Endodermal cell (in vitro differentiated cells): ENCODE data around the gene TRAK1. TPM values are rescaled to one million over a fixed set of nuclear protein-coding genes. Genes with fewer than 3 reads are reported as not detected.

ENCODE experiments used
- DNase-seq: peaks from one replicate; pipeline ENCODE4 v3.0.0-alpha.2; 2017
- H3K27ac ChIP-seq: 2 replicates; pipeline ENCODE4 v1.5.1; 2013; ENCODE audit warnings: mild to moderate bottlenecking, low read depth, low read length, moderate library complexity
- H3K27me3 ChIP-seq: 2 replicates; pipeline ENCODE4 v1.6.1; 2013; ENCODE audit warnings: mild to moderate bottlenecking, low read length, moderate library complexity; ENCODE audit not compliant: insufficient read depth, control insufficient read depth, poor library complexity, severe bottlenecking
- H3K36me3 ChIP-seq: 2 replicates; pipeline ENCODE4 v1.7.0; 2013; ENCODE audit warnings: mild to moderate bottlenecking, low read length, moderate library complexity; ENCODE audit not compliant: control insufficient read depth, insufficient read depth
- H3K4me1 ChIP-seq: one replicate; pipeline ENCODE4 v1.7.0; 2013; ENCODE audit warnings: low read length; ENCODE audit not compliant: control insufficient read depth, insufficient read depth
- H3K4me3 ChIP-seq: 2 replicates; pipeline ENCODE4 v1.5.1; 2013; ENCODE audit warnings: mild to moderate bottlenecking, low read length, moderate library complexity
- H3K9ac ChIP-seq: 2 replicates; pipeline ENCODE4 v1.6.1; 2013; ENCODE audit warnings: mild to moderate bottlenecking, low read length, moderate library complexity; ENCODE audit not compliant: poor library complexity, severe bottlenecking; ENCODE audit errors: extremely low read depth
- H3K9me3 ChIP-seq: 2 replicates; pipeline ENCODE4 v1.6.1; 2013; ENCODE audit warnings: mild to moderate bottlenecking, low read length, moderate library complexity; ENCODE audit not compliant: control insufficient read depth
- H3K27ac Mint-ChIP-seq: 2 replicates; pipeline ENCODE4 v1.8.0; 2020; ENCODE audit warnings: mixed read lengths
- H3K27me3 Mint-ChIP-seq: 2 replicates; pipeline ENCODE4 v1.8.0; 2021; ENCODE audit warnings: mild to moderate bottlenecking, mixed read lengths; ENCODE audit not compliant: insufficient read depth
- H3K36me3 Mint-ChIP-seq: 2 replicates; pipeline ENCODE4 v1.8.0; 2020; ENCODE audit warnings: low read depth, mixed read lengths
- H3K4me1 Mint-ChIP-seq: 2 replicates; pipeline ENCODE4 v1.8.0; 2020; ENCODE audit warnings: mixed read lengths
- H3K4me3 Mint-ChIP-seq: 2 replicates; pipeline ENCODE4 v1.8.0; 2020; ENCODE audit warnings: mild to moderate bottlenecking, moderate library complexity, mixed read lengths
- H3K9me3 Mint-ChIP-seq: 2 replicates; pipeline ENCODE4 v1.8.0; 2020; ENCODE audit warnings: mild to moderate bottlenecking, mixed read lengths
- WGBS, 2 experiments: methylation state at CpG; one replicate each; pipeline versions ENCODE4 v1.1.5 to v1.1.7; 2013; ENCODE audit warnings: missing lambda C conversion rate in 2 of 2, mixed read lengths in 1 of 2; ENCODE audit not compliant: insufficient coverage in 1 of 2, insufficient read length in 1 of 2; 5-methylcytosine and 5-hydroxymethylcytosine counted together
- total RNA-seq, 2 donors: library from RNA; stranded (reverse); fragmentation: NEBNext Ultra II Directional in 1 of 2; extraction: Animal tissue kit (Norgen Biotek cat#: 25700) in 1 of 2; gene quantifications; 2 replicates in 1 of 2; 3 replicates in 1 of 2; pipeline ENCODE4 v1.2.1, GENCODE V29; 2021
- TF ChIP-seq, protein P1 (sequence below): fragments of 200-600 bp; sonication (generic); conservative IDR thresholded peaks from 2 replicates; pipeline ENCODE4 v1.5.0; 2021; ENCODE audit warnings: antibody characterized with exemption, mild to moderate bottlenecking

TRAK1 gene
- total RNA-seq, 2 donors from 2014 or later, result 29.8 to 31.0 TPM

DNA sequence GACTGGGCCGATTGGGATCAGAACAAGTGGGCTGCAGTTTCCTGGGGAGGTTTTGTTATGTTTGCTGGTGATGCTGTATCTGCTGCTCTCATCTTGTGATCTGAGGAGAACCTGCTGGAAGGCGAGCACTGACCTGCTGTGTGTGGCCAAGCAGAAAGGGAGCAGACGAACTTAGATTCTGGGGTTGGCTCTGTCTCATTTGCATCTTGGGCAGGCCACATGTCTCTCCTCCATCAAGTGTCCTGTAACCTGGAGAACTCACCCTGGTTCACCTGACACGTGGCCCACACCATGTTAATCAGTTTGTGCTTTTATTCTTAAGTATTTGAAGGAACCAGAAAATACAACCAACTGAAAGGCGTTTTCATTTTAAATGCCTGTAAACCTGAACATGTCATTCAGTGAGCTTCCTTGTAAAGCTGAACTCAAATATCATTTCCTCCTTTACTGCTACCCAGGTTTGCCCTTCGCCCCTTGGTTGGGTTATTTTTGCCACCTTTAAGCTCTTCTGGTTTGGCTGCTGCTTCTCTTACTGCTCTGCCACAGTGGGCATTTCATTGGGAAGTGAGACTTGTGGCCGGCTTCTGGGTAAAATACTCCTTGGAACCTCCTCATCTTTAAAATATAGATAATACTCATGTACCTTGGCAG lies 33.5 kb upstream of the TRAK1 start:
- no peak for DNase-seq
- no peaks in the 10 kb centered on the region for H3K27me3 ChIP-seq
- H3K36me3 ChIP-seq, result no peaks in the 10 kb centered on the region
- no peaks in the 10 kb centered on the region for H3K27me3 Mint-ChIP-seq
- peak overlapping the region; percentile 4 for H3K27ac ChIP-seq
- H3K4me3 Mint-ChIP-seq, result no peak overlapping the region
- peaks cover 3% of the 10 kb centered on the region for H3K4me1 ChIP-seq
- H3K4me1 Mint-ChIP-seq, result peaks cover 22% of the 10 kb centered on the region
- no peaks in the 10 kb centered on the region for H3K36me3 Mint-ChIP-seq
- H3K9me3 ChIP-seq, result no peaks in the 10 kb centered on the region
- H3K27ac Mint-ChIP-seq, result no peak overlapping the region
- no peaks in the 10 kb centered on the region for H3K9me3 Mint-ChIP-seq
- TF ChIP-seq, protein P1, sequence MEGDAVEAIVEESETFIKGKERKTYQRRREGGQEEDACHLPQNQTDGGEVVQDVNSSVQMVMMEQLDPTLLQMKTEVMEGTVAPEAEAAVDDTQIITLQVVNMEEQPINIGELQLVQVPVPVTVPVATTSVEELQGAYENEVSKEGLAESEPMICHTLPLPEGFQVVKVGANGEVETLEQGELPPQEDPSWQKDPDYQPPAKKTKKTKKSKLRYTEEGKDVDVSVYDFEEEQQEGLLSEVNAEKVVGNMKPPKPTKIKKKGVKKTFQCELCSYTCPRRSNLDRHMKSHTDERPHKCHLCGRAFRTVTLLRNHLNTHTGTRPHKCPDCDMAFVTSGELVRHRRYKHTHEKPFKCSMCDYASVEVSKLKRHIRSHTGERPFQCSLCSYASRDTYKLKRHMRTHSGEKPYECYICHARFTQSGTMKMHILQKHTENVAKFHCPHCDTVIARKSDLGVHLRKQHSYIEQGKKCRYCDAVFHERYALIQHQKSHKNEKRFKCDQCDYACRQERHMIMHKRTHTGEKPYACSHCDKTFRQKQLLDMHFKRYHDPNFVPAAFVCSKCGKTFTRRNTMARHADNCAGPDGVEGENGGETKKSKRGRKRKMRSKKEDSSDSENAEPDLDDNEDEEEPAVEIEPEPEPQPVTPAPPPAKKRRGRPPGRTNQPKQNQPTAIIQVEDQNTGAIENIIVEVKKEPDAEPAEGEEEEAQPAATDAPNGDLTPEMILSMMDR, result no peak
- 81 to 83% methylated on average over 4 to 6 of the region's 7 CpGs for WGBS, 2 experiments
- no peak overlapping the region for H3K4me3 ChIP-seq
- H3K9ac ChIP-seq, result no peak overlapping the region

DNA sequence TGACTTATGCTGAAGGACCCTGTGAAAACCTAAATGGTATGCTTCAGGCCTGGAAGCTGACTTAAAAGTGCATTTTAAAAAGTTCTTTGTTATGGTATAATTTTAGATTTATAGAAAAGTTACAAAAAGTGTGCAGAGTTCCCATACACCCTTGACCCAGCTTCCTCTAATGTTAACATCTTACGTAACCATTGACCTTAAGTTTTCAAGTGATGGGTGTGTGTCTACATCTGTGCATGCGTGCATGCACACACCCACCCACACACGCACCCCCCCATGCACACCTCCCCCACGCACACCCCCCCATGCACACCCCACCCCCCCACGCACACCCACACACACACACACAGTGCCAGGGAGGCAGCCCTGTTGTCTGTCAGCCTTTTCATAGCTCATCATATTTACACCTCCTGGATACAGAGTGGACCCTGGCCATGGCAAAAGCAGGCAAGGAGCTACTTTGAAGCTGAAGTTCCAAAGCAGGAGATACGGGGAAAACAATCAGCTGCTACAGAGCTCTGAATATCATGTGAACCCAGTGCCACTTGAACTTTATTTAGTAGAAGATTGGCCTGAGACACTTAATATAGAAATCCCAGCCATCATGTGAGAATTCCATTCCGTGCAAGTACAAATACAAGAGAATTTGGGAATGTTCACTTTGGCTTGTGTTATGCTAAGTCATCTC lies 30.0 kb upstream of the TRAK1 start:
- Mint-ChIP-seq H3K4me1 (peaks cover 10% of the 10 kb centered on the region), H3K27ac (peak overlapping the region; percentile 60)

GRCh38 chr3:42061713-42062380 lies 29.3 kb upstream of the TRAK1 start:
- H3K27me3 Mint-ChIP-seq, result no peaks in the 10 kb centered on the region
- H3K27me3 ChIP-seq, result no peaks in the 10 kb centered on the region
- peaks cover 7% of the 10 kb centered on the region for H3K4me1 ChIP-seq
- H3K36me3 Mint-ChIP-seq, result no peaks in the 10 kb centered on the region
- H3K27ac Mint-ChIP-seq, result peak overlapping the region; percentile 60
- H3K4me3 ChIP-seq, result no peak overlapping the region
- H3K36me3 ChIP-seq, result no peaks in the 10 kb centered on the region
- H3K9me3 Mint-ChIP-seq, result no peaks in the 10 kb centered on the region
- no peak overlapping the region for H3K9ac ChIP-seq
- 71 to 82% methylated on average over 2 to 6 of the region's 6 CpGs for WGBS, 2 experiments
- DNase-seq, result peak; percentile 77
- no peak overlapping the region for H3K4me3 Mint-ChIP-seq
- peaks cover 17% of the 10 kb centered on the region for H3K4me1 Mint-ChIP-seq
- TF ChIP-seq, protein P1, result no peak
- H3K9me3 ChIP-seq, result no peaks in the 10 kb centered on the region
- peak overlapping the region; percentile 74 for H3K27ac ChIP-seq

More for the DNA sequence above, 30.0 kb upstream of the TRAK1 start:
- Mint-ChIP-seq H3K9me3 (no peaks in the 10 kb centered on the region), H3K4me3 (no peak overlapping the region), H3K36me3 (no peaks in the 10 kb centered on the region), H3K27me3 (no peaks in the 10 kb centered on the region)
- Histone ChIP-seq H3K27me3 (no peaks in the 10 kb centered on the region), H3K27ac (peak overlapping the region; percentile 38), H3K4me3 (no peak overlapping the region), H3K9ac (no peak overlapping the region), H3K9me3 (no peaks in the 10 kb centered on the region), H3K36me3 (no peaks in the 10 kb centered on the region), H3K4me1 (no peaks in the 10 kb centered on the region)
- WGBS, 2 experiments, result 89 to 94% methylated on average over 2 to 3 of the region's 7 CpGs
- TF ChIP-seq, protein P1, result no peak
- DNase-seq, result no peak
